SU-DHL-6 (cell line): ENCODE data around the gene PGPEP1.

Experiments
- H2AFZ ChIP-seq: fragments of 200-600 bp; sonication (generic); 2 replicates; pipeline ENCODE4 v1.6.1; 2014; ENCODE audit warnings: low read depth, mild to moderate bottlenecking, moderate library complexity, mixed read lengths, antibody characterized with exemption, low read length; ENCODE audit not compliant: severe bottlenecking
- H3F3A ChIP-seq: fragments of 200-600 bp; shearing (Covaris generic); 2 replicates; pipeline ENCODE4 v1.6.0; 2016; ENCODE audit warnings: antibody characterized with exemption, mild to moderate bottlenecking; ENCODE audit not compliant: insufficient read depth
- H3K27ac ChIP-seq: fragments of 200-600 bp; sonication (generic); 2 replicates; pipeline ENCODE4 v1.5.1; 2016; ENCODE audit warnings: low read depth, mild to moderate bottlenecking, low read length, moderate library complexity, mixed read lengths
- H3K27me3 ChIP-seq: fragments of 200-600 bp; sonication (generic), shearing (Covaris generic); 2 replicates; pipeline ENCODE4 v1.6.0; 2014; ENCODE audit warnings: mild to moderate bottlenecking, low read length
- H3K36me3 ChIP-seq: fragments of 200-600 bp; sonication (generic); 2 replicates; pipeline ENCODE4 v1.6.1; 2014; ENCODE audit warnings: mild to moderate bottlenecking, low read length, mixed read lengths
- H3K4me2 ChIP-seq: fragments of 300-600, 200-600 bp; shearing (Covaris generic), sonication (generic); 2 replicates; pipeline ENCODE4 v1.6.0; 2014; ENCODE audit warnings: low read length, low read depth, mild to moderate bottlenecking; ENCODE audit not compliant: poor library complexity, severe bottlenecking
- H3K4me3 ChIP-seq: fragments of 200-600 bp; sonication (generic); 2 replicates; pipeline ENCODE4 v1.5.1; 2014; ENCODE audit warnings: antibody characterized with exemption, low read length, mild to moderate bottlenecking, mixed read lengths; ENCODE audit not compliant: insufficient read depth, poor library complexity, severe bottlenecking
- H3K79me2 ChIP-seq: fragments of 200-600 bp; sonication (generic); 2 replicates; pipeline ENCODE4 v1.6.1; 2014; ENCODE audit warnings: mild to moderate bottlenecking, low read length, moderate library complexity; ENCODE audit not compliant: insufficient read depth
- H3K9ac ChIP-seq: fragments of 200-600 bp; sonication (generic); 2 replicates; pipeline ENCODE4 v1.7.0; 2014; ENCODE audit warnings: mild to moderate bottlenecking, low read length
- H3K9me2 ChIP-seq: fragments of 200-600 bp; sonication (generic); replicated peaks from 2 replicates; pipeline ENCODE4 v1.6.1; 2014; ENCODE audit warnings: low read length; ENCODE audit not compliant: insufficient read depth
- H3K9me3 ChIP-seq: fragments of 200-600 bp; sonication (generic); 2 replicates; pipeline ENCODE4 v1.6.1; 2014; ENCODE audit warnings: low read length, mixed read lengths; ENCODE audit not compliant: insufficient read depth
- H4K20me1 ChIP-seq: fragments of 200-600 bp; sonication (generic); 2 replicates; pipeline ENCODE4 v1.6.1; 2014; ENCODE audit warnings: low read depth, mild to moderate bottlenecking, antibody characterized with exemption, low read length, moderate library complexity, mixed read lengths
- CTCF ChIP-seq: fragments of 200-600 bp; sonication (generic); IDR thresholded peaks from one replicate; pipeline ENCODE4 v1.5.1; 2017; ENCODE audit warnings: antibody characterized with exemption, mild to moderate bottlenecking, low read length, moderate library complexity; ENCODE audit not compliant: insufficient read depth, poor library complexity, severe bottlenecking
- EZH2phosphoT487 ChIP-seq: fragments of 200-600 bp; sonication (generic), shearing (Covaris generic); conservative IDR thresholded peaks from 2 replicates; pipeline ENCODE4 v1.6.1; 2018; ENCODE audit warnings: mild to moderate bottlenecking, antibody characterized with exemption, low read length, moderate library complexity, mixed read lengths

Gene PGPEP1

GRCh38 chr19:18366021-18366435, 25.6 kb downstream of the PGPEP1 start:
- no peak overlapping the region for H2AFZ ChIP-seq
- H3K4me3 ChIP-seq = no peak overlapping the region
- H3K9ac ChIP-seq = no peak overlapping the region
- H3K4me2 ChIP-seq = no peak overlapping the region
- no peaks in the 10 kb centered on the region for H3K9me3 ChIP-seq
- H3K79me2 ChIP-seq = no peaks in the 10 kb centered on the region
- no peaks in the 10 kb centered on the region for H3F3A ChIP-seq
- no peaks in the 10 kb centered on the region for H3K9me2 ChIP-seq
- H4K20me1 ChIP-seq = no peaks in the 10 kb centered on the region
- no peak overlapping the region for H3K27ac ChIP-seq
- H3K27me3 ChIP-seq = no peaks in the 10 kb centered on the region
- TF ChIP-seq CTCF = no peak
- TF ChIP-seq EZH2phosphoT487 = no peak
- no peaks in the 10 kb centered on the region for H3K36me3 ChIP-seq

DNA sequence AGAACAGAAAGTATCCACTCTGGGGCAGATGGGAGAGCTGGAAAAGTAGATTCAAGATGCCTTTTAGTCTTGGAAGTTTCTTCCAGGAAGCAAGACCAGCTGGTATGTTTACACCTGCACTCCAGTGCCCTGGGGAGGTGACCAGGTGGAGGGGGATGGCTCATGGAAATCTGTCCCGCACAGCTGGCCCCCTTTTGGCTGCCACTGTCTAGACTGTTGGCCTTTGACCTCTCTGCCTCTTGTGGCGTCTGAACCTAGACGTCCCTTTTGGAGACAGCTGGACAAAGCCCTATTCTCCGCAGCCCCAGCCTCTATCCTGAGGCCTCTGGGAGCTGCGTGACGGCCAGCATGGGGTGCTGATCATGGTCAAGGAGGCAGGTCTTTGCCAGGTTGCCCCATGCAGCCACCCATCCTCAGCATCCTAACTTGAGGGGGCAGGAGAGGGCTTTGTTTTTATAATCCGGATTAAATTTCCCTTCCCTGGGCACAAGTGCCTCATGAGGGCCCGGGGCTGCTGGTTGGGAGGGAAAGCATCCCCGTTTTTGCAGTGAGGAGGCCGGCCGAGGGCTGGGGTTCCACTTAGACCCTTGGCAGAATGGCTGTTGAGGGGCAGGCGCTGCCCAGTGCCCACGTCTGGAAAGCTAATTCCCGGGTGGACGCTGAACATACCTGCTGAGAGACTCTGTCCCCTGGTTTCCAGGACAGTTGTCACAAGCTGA, 28.3 kb downstream of the PGPEP1 start:
- no peak overlapping the region for H2AFZ ChIP-seq
- H4K20me1 ChIP-seq = no peaks in the 10 kb centered on the region
- H3K9me3 ChIP-seq = no peaks in the 10 kb centered on the region
- no peaks in the 10 kb centered on the region for H3K36me3 ChIP-seq
- TF ChIP-seq CTCF = no peak
- TF ChIP-seq EZH2phosphoT487 = no peak
- H3F3A ChIP-seq = no peaks in the 10 kb centered on the region
- H3K79me2 ChIP-seq = no peaks in the 10 kb centered on the region
- no peak overlapping the region for H3K27ac ChIP-seq
- H3K27me3 ChIP-seq = no peaks in the 10 kb centered on the region
- H3K9ac ChIP-seq = no peak overlapping the region
- no peaks in the 10 kb centered on the region for H3K9me2 ChIP-seq
- H3K4me2 ChIP-seq = no peak overlapping the region
- no peak overlapping the region for H3K4me3 ChIP-seq

DNA sequence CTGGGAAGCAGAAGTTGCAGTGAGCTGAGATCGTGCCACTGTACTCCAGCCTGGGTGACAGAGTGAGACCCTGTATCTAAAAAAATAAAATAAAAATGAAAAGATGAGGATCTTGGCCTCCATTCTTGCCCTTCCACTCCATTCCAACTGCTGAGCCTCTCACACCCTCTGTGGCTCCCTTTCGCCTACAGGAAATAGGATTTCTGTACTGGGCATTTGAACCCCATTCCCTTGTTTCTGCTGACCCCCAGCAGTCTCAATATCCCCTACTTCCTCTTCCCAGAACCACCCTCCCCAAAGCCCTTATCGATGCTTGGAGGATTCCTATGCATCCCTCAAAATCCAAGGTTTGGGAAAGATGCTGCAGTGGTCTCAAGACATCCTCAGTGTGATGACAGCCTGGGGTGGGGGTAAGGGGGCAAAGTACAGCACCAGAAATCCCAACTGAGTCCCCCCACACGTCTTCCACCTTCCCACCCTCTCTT, 33.1 kb downstream of the PGPEP1 start:
- TF ChIP-seq EZH2phosphoT487 (no peak), CTCF (no peak)
- H3K79me2 ChIP-seq = no peaks in the 10 kb centered on the region
- no peaks in the 10 kb centered on the region for H3F3A ChIP-seq
- H3K9me3 ChIP-seq = no peaks in the 10 kb centered on the region
- H2AFZ ChIP-seq = no peak overlapping the region
- no peak overlapping the region for H3K27ac ChIP-seq
- H3K9me2 ChIP-seq = no peaks in the 10 kb centered on the region
- H3K27me3 ChIP-seq = no peaks in the 10 kb centered on the region
- H3K4me2 ChIP-seq = no peak overlapping the region
- no peak overlapping the region for H3K4me3 ChIP-seq
- no peak overlapping the region for H3K9ac ChIP-seq
- no peaks in the 10 kb centered on the region for H3K36me3 ChIP-seq
- H4K20me1 ChIP-seq = no peaks in the 10 kb centered on the region
